Measurements from ENCODE around the gene PSORS1C2. TPM values are rescaled to one million over a fixed set of nuclear protein-coding genes. Genes with fewer than 3 reads are reported as not detected.

PSORS1C2 gene
- total RNA-seq, 2 experiments from 2014 or later = not detected

DNA sequence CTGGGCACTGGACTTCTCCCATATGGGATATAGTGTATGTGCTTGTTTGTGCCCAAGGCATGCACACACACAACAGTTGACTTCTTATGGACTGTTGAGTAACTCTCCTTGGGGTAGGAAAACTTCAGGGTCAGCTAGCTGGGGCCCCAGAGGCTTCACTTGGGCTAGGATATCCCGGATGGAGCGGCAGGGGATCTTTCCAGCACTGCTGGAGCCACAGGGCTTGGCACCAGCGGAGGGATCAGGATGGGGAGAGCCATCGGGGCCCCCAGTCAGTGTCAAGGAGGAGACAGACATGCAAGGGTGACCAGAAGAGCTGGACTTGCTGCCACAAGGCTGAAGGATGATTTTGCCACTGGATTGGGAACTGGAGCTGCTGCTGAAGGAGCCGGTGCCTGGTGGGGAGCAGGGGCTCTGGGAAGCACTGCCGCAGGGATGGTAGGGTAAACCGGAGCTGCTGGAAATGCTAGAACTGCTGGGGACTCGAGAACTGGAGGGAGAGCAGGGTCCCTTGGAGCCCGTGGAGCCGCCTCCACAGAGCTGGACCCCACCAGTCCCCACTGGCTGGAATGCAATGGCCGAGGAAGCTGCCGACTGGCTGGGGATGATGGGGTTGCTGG is 22.8 kb downstream of the PSORS1C2 start:
- ChIA-PET POLR2A (interaction anchor here (0.7 kb wide), 2 partner anchors 16 to 459 kb away, joined by 3 read pairs; partner anchors contain the start of gene TNF), CTCF (ENCODE audit: unreplicated experiment) (no interaction called here)
- TF ChIP-seq, protein P1, sequence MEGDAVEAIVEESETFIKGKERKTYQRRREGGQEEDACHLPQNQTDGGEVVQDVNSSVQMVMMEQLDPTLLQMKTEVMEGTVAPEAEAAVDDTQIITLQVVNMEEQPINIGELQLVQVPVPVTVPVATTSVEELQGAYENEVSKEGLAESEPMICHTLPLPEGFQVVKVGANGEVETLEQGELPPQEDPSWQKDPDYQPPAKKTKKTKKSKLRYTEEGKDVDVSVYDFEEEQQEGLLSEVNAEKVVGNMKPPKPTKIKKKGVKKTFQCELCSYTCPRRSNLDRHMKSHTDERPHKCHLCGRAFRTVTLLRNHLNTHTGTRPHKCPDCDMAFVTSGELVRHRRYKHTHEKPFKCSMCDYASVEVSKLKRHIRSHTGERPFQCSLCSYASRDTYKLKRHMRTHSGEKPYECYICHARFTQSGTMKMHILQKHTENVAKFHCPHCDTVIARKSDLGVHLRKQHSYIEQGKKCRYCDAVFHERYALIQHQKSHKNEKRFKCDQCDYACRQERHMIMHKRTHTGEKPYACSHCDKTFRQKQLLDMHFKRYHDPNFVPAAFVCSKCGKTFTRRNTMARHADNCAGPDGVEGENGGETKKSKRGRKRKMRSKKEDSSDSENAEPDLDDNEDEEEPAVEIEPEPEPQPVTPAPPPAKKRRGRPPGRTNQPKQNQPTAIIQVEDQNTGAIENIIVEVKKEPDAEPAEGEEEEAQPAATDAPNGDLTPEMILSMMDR (conservative IDR thresholded peaks at IDR 0.05; ENCODE audit: low read length) = no peak
- TF ChIP-seq EZH2phosphoT487 (IDR thresholded peaks at IDR 0.05; ENCODE audit: borderline replicate concordance, low read depth, low read length) = no peak
- Histone ChIP-seq H3K27ac (ENCODE audit: low read depth, low read length, poor library complexity, severe bottlenecking) (no peak overlapping the region), H3K4me1 (ENCODE audit: insufficient read depth, low read length, poor library complexity, severe bottlenecking) (no peaks in the 10 kb centered on the region), H3K9me3 (ENCODE audit: low read length) (no peaks in the 10 kb centered on the region), H3K79me2 (ENCODE audit: insufficient read depth, low read depth, low read length) (no peaks in the 10 kb centered on the region), H3K4me2 (ENCODE audit: low read length) (no peak overlapping the region), H3K4me3 (ENCODE audit: low read depth, low read length, poor library complexity, severe bottlenecking) (no peak overlapping the region), H3K36me3 (ENCODE audit: insufficient read depth, low read length) (no peaks in the 10 kb centered on the region), H3K9me2 (ENCODE audit: insufficient read depth, low read length) (no peaks in the 10 kb centered on the region), H2AFZ (ENCODE audit: low read length) (no peak overlapping the region), H4K20me1 (ENCODE audit: insufficient read depth, low read length) (no peaks in the 10 kb centered on the region)
- intact Hi-C loops (cut with micrococcal nuclease; ENCODE audit: unreplicated experiment) = no loop called here
- DNase-seq (ENCODE audit: low spot score) = no peak
- BruUV-seq (replicated peaks) = no TSS peak

DNA sequence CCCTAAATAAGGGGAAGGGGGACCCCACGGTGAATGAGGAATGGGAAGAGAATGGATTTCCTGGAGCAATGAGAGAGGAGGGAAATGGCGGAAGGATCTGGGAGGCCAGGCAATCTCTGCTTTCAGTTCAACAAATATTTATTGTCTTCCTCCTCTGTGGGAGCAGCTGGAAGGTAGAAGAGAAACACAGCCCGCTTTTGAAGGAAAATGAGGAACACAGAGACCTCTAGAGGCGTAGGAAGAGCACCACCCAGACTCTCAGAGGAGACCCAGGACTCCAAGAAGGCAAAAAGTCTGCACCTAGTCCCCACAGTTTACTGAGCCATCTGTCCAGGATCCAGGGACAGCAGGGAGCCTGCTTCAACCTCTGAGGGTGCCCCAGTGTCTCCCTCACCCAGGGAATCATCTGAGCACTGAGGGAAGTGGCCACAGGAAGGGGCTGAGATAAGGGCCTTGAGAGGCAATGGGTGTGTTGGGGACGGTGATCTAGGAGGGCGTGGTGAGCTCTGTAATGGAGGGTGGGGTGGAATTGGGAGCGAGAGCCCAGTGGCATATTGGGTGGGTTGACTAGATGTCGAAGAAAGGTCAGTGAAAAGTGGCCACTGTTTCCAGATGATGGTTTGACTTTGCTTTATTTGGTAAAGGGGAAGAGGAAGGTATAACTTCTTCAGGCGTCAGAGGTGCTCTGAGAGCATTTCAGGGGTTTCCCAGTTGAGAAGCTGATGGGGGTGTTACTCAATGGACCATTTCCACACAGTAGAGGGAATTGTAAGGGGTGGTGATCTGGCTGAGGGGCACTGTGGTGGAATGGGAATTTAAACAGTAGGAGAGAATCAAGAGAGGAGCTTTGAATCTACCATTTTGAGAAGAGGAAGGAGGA is 23.7 kb downstream of the PSORS1C2 start:
- H3K79me2 ChIP-seq (ENCODE audit: insufficient read depth, low read depth, low read length) = no peaks in the 10 kb centered on the region
- no peaks in the 10 kb centered on the region for H4K20me1 ChIP-seq (ENCODE audit: insufficient read depth, low read length)
- no peaks in the 10 kb centered on the region for H3K4me1 ChIP-seq (ENCODE audit: insufficient read depth, low read length, poor library complexity, severe bottlenecking)
- no peaks in the 10 kb centered on the region for H3K36me3 ChIP-seq (ENCODE audit: insufficient read depth, low read length)
- no peak overlapping the region for H3K4me2 ChIP-seq (ENCODE audit: low read length)
- no TSS peak for BruUV-seq (replicated peaks)
- TF ChIP-seq, protein P1 (conservative IDR thresholded peaks at IDR 0.05; ENCODE audit: low read length) = peak; percentile 37; the same call in 1 of the 2 replicates
- TF ChIP-seq EZH2phosphoT487 (IDR thresholded peaks at IDR 0.05; ENCODE audit: borderline replicate concordance, low read depth, low read length) = no peak
- no peak for DNase-seq (ENCODE audit: low spot score)
- CTCF ChIA-PET (ENCODE audit: unreplicated experiment) = interaction anchor here (0.5 kb wide), 2 partner anchors 197 to 735 kb away, joined by 3 to 12 read pairs; no protein-coding TSS in a partner anchor
- H3K4me3 ChIP-seq (ENCODE audit: low read depth, low read length, poor library complexity, severe bottlenecking) = no peak overlapping the region
- H3K9me2 ChIP-seq (ENCODE audit: insufficient read depth, low read length) = no peaks in the 10 kb centered on the region
- POLR2A ChIA-PET = interaction anchor here (0.7 kb wide), 2 partner anchors 16 to 460 kb away, joined by 3 read pairs; partner anchors contain the start of gene TNF
- H3K27ac ChIP-seq (ENCODE audit: low read depth, low read length, poor library complexity, severe bottlenecking) = no peak overlapping the region
- intact Hi-C loops (cut with micrococcal nuclease; ENCODE audit: unreplicated experiment) = no loop called here
- H2AFZ ChIP-seq (ENCODE audit: low read length) = no peak overlapping the region
- H3K9me3 ChIP-seq (ENCODE audit: low read length) = no peaks in the 10 kb centered on the region

DNA sequence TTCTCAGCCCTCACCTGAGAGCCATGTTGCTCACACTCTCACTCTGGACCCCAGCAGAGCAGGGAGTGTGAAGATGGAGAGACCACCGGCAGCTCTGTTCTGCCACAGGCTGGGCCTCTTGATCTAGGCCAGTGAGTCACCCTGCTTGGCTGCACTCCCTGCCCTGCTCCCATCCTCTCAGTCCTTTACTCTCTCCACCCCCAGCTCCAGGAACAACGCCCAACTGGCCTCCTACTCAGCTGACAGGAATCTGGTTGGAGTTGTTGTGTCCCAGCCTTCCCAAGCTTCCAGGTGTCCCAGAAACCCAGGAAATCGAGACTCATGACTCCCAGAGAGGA is 24.4 kb downstream of the PSORS1C2 start, which contains the start of gene PSORS1C1:
TSS of gene PSORS1C1 (plus strand) at position 260 of the 338 bp plus-strand sequence. CDS start 14,833 bp downstream, outside the sequence.
- no peak within 1 kb of the TSS for H3K4me2 ChIP-seq (ENCODE audit: low read length)
- CTCF ChIA-PET (ENCODE audit: unreplicated experiment) = no interaction called here
- no TSS peak for BruUV-seq (replicated peaks)
- POLR2A ChIA-PET = no interaction called here
- intact Hi-C loops (cut with micrococcal nuclease; ENCODE audit: unreplicated experiment) = no loop called here
- no peaks in the 10 kb centered on the region for H4K20me1 ChIP-seq (ENCODE audit: insufficient read depth, low read length)
- H3K9me3 ChIP-seq (ENCODE audit: low read length) = no peaks in the 10 kb centered on the region
- no peak within 1 kb of the TSS for H3K4me3 ChIP-seq (ENCODE audit: low read depth, low read length, poor library complexity, severe bottlenecking)
- no peak for DNase-seq (ENCODE audit: low spot score)
- H3K36me3 ChIP-seq (ENCODE audit: insufficient read depth, low read length) = no peaks in the 10 kb centered on the region
- H3K9me2 ChIP-seq (ENCODE audit: insufficient read depth, low read length) = no peaks in the 10 kb centered on the region
- no peaks in the 10 kb centered on the region for H3K4me1 ChIP-seq (ENCODE audit: insufficient read depth, low read length, poor library complexity, severe bottlenecking)
- H3K27ac ChIP-seq (ENCODE audit: low read depth, low read length, poor library complexity, severe bottlenecking) = no peak within 1 kb of the TSS
- no peaks in the 10 kb centered on the region for H3K79me2 ChIP-seq (ENCODE audit: insufficient read depth, low read depth, low read length)
- H2AFZ ChIP-seq (ENCODE audit: low read length) = no peak within 1 kb of the TSS
- TF ChIP-seq, protein P1 (conservative IDR thresholded peaks at IDR 0.05; ENCODE audit: low read length) = no peak
- TF ChIP-seq EZH2phosphoT487 (IDR thresholded peaks at IDR 0.05; ENCODE audit: borderline replicate concordance, low read depth, low read length) = no peak

All from OCI-LY7 (cell line).